Brain microvascular endothelial cell (primary cell): ENCODE measurements around the gene BCL6.

ENCODE experiments used
- DNase-seq: peaks from one replicate; pipeline ENCODE4 v3.0.0-alpha.2; 2020
- H3K27ac ChIP-seq: fragments of 250-450 bp; sonication (Bioruptor Pico); 2 replicates; pipeline ENCODE4 v1.5.1; 2020; ENCODE audit warnings: mild to moderate bottlenecking, moderate library complexity
- H3K27me3 ChIP-seq: fragments of 250-450 bp; sonication (Bioruptor Pico); replicated peaks from 2 replicates; pipeline ENCODE4 v1.5.1; 2020; ENCODE audit warnings: mild to moderate bottlenecking
- H3K36me3 ChIP-seq: fragments of 250-450 bp; sonication (Bioruptor Pico); replicated peaks from 2 replicates; pipeline ENCODE4 v1.5.1; 2020; ENCODE audit warnings: mild to moderate bottlenecking
- H3K4me3 ChIP-seq: 2 replicates; pipeline ENCODE4 v1.5.1; 2011; ENCODE audit warnings: low read depth, mild to moderate bottlenecking, control low read depth, low read length, moderate library complexity
- in situ Hi-C: cut with HindIII; loops from 2 replicates; pipeline ENCODE4 v1.10.0; 2017; ENCODE audit warnings: low sequenced_read_pairs, low pct_ligation_motif_present
- TF ChIP-seq, protein P1 (sequence below): IDR thresholded peaks from 2 replicates; pipeline ENCODE4 v1.5.1; 2011; ENCODE audit warnings: low read depth, mild to moderate bottlenecking, moderate library complexity, low read length, control low read depth, inconsistent platforms; ENCODE audit errors: missing control alignments

BCL6 gene

DNA sequence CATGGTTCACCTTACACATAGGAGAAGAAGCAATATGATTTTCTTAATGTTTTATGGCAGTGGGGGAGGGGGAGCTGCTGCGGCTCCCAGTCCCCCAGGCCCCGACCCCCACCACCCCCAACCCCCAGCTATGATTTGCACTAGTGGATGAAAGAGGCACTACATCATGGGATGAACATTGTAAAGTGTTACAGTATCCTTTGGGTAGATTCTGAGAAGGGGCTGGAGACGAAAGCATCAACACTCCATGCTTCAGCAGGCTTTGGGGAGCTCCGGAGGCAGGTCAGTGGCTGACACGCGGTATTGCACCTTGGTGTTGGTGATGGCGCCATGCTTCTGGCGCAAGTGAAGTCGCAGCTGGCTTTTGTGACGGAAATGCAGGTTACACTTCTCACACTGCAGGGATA lies 23.1 kb downstream of the BCL6 start:
- Histone ChIP-seq H3K27me3 (no peaks in the 10 kb centered on the region), H3K36me3 (peaks cover 60% of the 10 kb centered on the region), H3K27ac (no peak overlapping the region), H3K4me3 (no peak overlapping the region)
- in situ Hi-C loops, result no loop called here
- TF ChIP-seq, protein P1, sequence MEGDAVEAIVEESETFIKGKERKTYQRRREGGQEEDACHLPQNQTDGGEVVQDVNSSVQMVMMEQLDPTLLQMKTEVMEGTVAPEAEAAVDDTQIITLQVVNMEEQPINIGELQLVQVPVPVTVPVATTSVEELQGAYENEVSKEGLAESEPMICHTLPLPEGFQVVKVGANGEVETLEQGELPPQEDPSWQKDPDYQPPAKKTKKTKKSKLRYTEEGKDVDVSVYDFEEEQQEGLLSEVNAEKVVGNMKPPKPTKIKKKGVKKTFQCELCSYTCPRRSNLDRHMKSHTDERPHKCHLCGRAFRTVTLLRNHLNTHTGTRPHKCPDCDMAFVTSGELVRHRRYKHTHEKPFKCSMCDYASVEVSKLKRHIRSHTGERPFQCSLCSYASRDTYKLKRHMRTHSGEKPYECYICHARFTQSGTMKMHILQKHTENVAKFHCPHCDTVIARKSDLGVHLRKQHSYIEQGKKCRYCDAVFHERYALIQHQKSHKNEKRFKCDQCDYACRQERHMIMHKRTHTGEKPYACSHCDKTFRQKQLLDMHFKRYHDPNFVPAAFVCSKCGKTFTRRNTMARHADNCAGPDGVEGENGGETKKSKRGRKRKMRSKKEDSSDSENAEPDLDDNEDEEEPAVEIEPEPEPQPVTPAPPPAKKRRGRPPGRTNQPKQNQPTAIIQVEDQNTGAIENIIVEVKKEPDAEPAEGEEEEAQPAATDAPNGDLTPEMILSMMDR, result no peak
- no peak for DNase-seq

DNA sequence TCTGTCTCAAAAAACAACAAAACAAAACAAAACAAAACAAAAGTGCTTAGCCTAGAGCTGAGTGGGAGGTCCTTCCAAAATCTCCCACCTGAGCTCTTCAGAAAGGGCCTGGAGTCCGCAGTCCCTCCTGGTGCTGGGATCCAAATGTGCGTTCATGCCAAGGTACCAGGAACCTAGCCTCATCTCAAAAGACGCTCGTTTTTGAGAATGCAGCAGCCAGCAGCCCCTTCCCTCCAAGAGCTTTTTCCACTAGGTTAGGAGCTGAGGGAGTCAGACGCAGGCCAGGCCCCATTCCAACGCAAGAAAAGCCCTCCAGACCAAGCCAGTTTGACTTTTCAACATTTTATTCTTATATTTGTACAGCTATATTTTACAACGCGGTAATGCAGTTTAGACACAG lies 24.2 kb downstream of the BCL6 start:
- Histone ChIP-seq H3K4me3 (no peak overlapping the region), H3K27ac (no peak overlapping the region), H3K27me3 (no peaks in the 10 kb centered on the region), H3K36me3 (peaks cover 48% of the 10 kb centered on the region)
- TF ChIP-seq, protein P1, result no peak
- in situ Hi-C loops, result no loop called here
- DNase-seq, result no peak

DNA sequence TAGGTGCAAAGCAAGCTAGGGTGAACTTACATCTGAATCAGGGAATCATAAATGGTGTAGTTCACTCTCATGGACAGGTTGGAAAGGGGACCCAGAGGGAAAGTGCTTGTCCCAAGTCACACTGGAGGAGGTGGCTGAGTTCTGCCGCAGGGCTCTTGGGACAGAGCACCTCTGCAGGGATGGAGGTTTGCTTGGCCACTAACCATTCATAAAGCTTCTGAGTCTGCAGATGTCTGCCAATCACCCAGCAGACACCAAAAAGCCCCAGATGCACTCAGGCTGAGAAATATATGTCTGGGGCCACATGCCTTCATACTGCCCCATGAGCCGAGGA lies 25.0 kb downstream of the BCL6 start:
- Histone ChIP-seq H3K36me3 (peaks cover 41% of the 10 kb centered on the region), H3K27me3 (no peaks in the 10 kb centered on the region), H3K4me3 (no peak overlapping the region), H3K27ac (no peak overlapping the region)
- in situ Hi-C loops, result no loop called here
- TF ChIP-seq, protein P1, result no peak
- no peak for DNase-seq

GRCh38 chr3:187719628-187720336 lies 25.5 kb downstream of the BCL6 start:
- in situ Hi-C loops, result no loop called here
- Histone ChIP-seq H3K4me3 (no peak overlapping the region), H3K27me3 (no peaks in the 10 kb centered on the region), H3K36me3 (peaks cover 35% of the 10 kb centered on the region), H3K27ac (no peak overlapping the region)
- TF ChIP-seq, protein P1, result no peak
- DNase-seq, result no peak

- TF ChIP-seq, protein P1, result no peak
- Histone ChIP-seq H3K36me3 (peaks cover 26% of the 10 kb centered on the region), H3K4me3 (no peak overlapping the region), H3K27ac (no peak overlapping the region), H3K27me3 (no peaks in the 10 kb centered on the region)
- DNase-seq, result no peak
- in situ Hi-C loops, result no loop called here
These were observed 26.5 kb downstream of the BCL6 start for GRCh38 chr3:187718802-187719201.

DNA sequence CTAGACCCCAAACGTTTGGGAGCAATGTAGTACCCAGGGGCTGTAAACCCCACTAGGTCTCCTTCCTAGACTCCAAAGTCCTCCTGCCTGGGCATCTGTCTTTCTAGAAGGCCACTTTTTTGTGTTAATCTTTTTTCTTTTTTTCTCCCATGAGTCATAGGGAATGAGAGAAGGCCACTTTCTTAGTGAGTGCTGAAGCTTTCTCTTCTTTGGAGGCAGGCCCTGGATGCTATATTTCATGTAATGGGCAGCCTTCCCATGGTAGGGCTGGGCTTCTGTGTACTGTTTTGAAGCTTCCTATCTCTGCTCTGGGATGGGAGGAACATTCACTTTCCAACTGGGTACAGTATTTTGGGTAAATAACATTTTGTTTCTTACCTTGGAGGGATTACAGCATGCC lies 27.7 kb downstream of the BCL6 start:
- no peak for DNase-seq
- in situ Hi-C loops, result no loop called here
- TF ChIP-seq, protein P1, result no peak
- Histone ChIP-seq H3K27ac (no peak overlapping the region), H3K27me3 (no peaks in the 10 kb centered on the region), H3K4me3 (no peak overlapping the region), H3K36me3 (peaks cover 13% of the 10 kb centered on the region)
